ENCODE measurements around the gene GSAP. TPM values are rescaled to one million over a fixed set of nuclear protein-coding genes. Genes with fewer than 3 reads are reported as not detected.

The GSAP gene
- total and polyA plus RNA-seq, 2 of the 4 experiments (the other 2 are of a cell fraction): 1.6 to 1.8 TPM

GRCh38 chr7:77427996-77428603, 12.0 kb upstream of the GSAP start:
- dilution Hi-C loops (cut with HindIII; ENCODE audit: low sequenced_read_pairs, unreplicated experiment): no loop called here
- H3K4me2 ChIP-seq (ENCODE audit: low read depth, low read length): peak overlapping the region; percentile 22; the same call in 1 of the 2 replicates
- no peak overlapping the region for H3K56ac ChIP-seq (ENCODE audit: extremely low read depth, insufficient read depth, low read length)
- peak; percentile 28; the same call in 1 of the 2 replicates for ATAC-seq (ENCODE audit: low read depth)
- no peak overlapping the region for H3K9ac ChIP-seq (ENCODE audit: low read depth, low read length)
- TF ChIP-seq RFX5 (IDR thresholded peaks at IDR 0.05; ENCODE audit: low read depth, low read length): no peak
- no peak for TF ChIP-seq MAFK (IDR thresholded peaks at IDR 0.05; ENCODE audit: low read depth, low read length)
- no peak for TF ChIP-seq POLR2A (IDR thresholded peaks at IDR 0.05; ENCODE audit: low read depth, low read length)
- no peak for TF ChIP-seq SMC3 (IDR thresholded peaks at IDR 0.05; ENCODE audit: low read depth, low read length)
- no peak for TF ChIP-seq ELK1 (IDR thresholded peaks at IDR 0.05; ENCODE audit: borderline replicate concordance, low read depth, low read length)
- TF ChIP-seq CHD1 (IDR thresholded peaks at IDR 0.05; ENCODE audit: low read depth, low read length): no peak
- TF ChIP-seq MAZ (IDR thresholded peaks at IDR 0.05; ENCODE audit: borderline replicate concordance, low read depth, low read length): no peak
- TF ChIP-seq CEBPB (IDR thresholded peaks at IDR 0.05; ENCODE audit: low read depth, low read length): no peak
- TF ChIP-seq USF2 (IDR thresholded peaks at IDR 0.05; ENCODE audit: low read depth, low read length): no peak
- TF ChIP-seq NFE2L2 (IDR thresholded peaks at IDR 0.05; ENCODE audit: low read depth, low read length): no peak
- TF ChIP-seq RCOR1 (IDR thresholded peaks at IDR 0.05; ENCODE audit: insufficient replicate concordance, low read length): no peak
- TF ChIP-seq MXI1 (IDR thresholded peaks at IDR 0.05; ENCODE audit: borderline replicate concordance, low read depth, low read length): no peak
- TF ChIP-seq RAD21 (IDR thresholded peaks at IDR 0.05; ENCODE audit: low read length): no peak
- H2BK15ac ChIP-seq (ENCODE audit: low read depth, low read length): peak overlapping the region; percentile 98; the same call in 2 of the 3 replicates
- intact Hi-C loops (cut with micrococcal nuclease): loop anchor here (5.0 kb wide), 1 partner anchor 154 kb away; no protein-coding TSS in a partner anchor
- CTCF ChIA-PET: interaction anchor here (0.7 kb wide), 1 partner anchor 10 kb away, joined by 3 read pairs; no protein-coding TSS in a partner anchor
- peak overlapping the region; percentile 10; the same call in 1 of the 2 replicates for H3K18ac ChIP-seq (ENCODE audit: low read depth, low read length)
- H3K36me3 ChIP-seq (ENCODE audit: control insufficient read depth, insufficient read depth, low read length): no peaks in the 10 kb centered on the region
- WGBS, 2 experiments (ENCODE audit: extremely low coverage in 2 of 2, insufficient read length in 1 of 2): no CpG with 5 or more reads among the region's 5 CpGs
- H3K79me1 ChIP-seq (ENCODE audit: low read depth in 1 of 2, low read length in 2 of 2): no peaks in the 10 kb centered on the region; a peak in 1 of 4 replicates
- peak overlapping the region; percentile 89 for H2BK120ac ChIP-seq (ENCODE audit: low read depth, low read length)
- H4K20me1 ChIP-seq (ENCODE audit: insufficient read depth, low read length): no peaks in the 10 kb centered on the region
- peak overlapping the region; percentile 87 for H2AK5ac ChIP-seq (ENCODE audit: low read depth, low read length)
- H3K27ac ChIP-seq (ENCODE audit: insufficient read depth, low read length): no peak overlapping the region
- peak overlapping the region; percentile 74 for H3K14ac ChIP-seq (replicated peaks; ENCODE audit: low read depth, low read length)
- no peak overlapping the region for H3K4me3 ChIP-seq (ENCODE audit: insufficient read depth, low read depth, low read length)
- peak overlapping the region; percentile 68 for H2BK5ac ChIP-seq (ENCODE audit: low read depth, low read length, poor library complexity, severe bottlenecking)
- H3K9me1 ChIP-seq (ENCODE audit: insufficient read depth, low read length): peaks cover 9% of the 10 kb centered on the region
- peak overlapping the region; percentile 82 for H2AFZ ChIP-seq (replicated peaks; ENCODE audit: low read length, poor library complexity)
- H3K4me1 ChIP-seq (ENCODE audit: control insufficient read depth, insufficient read depth, low read length): peaks cover 16% of the 10 kb centered on the region
- H3K9me3 ChIP-seq (ENCODE audit: control insufficient read depth, insufficient read depth, low read length): no peaks in the 10 kb centered on the region
- peak overlapping the region; percentile 84 for H2AK9ac ChIP-seq (replicated peaks; ENCODE audit: low read depth, low read length, poor library complexity)
- H4K8ac ChIP-seq (ENCODE audit: low read depth in 2 of 2, low read length in 2 of 2): peak overlapping the region; percentile 18 to 88
- peak overlapping the region; percentile 86 for H2BK20ac ChIP-seq (ENCODE audit: low read depth, low read length)
- DNase-seq: peak; percentile 78
- no TSS peak for BruUV-seq (replicated peaks)
- peak overlapping the region; percentile 78 for H4K91ac ChIP-seq (ENCODE audit: insufficient read depth, low read depth, low read length)
- no peaks in the 10 kb centered on the region for H3K27me3 ChIP-seq (ENCODE audit: control insufficient read depth, insufficient read depth, low read length)
- POLR2A ChIA-PET (ENCODE audit: unreplicated experiment): no interaction called here
- peak overlapping the region; percentile 87 for H3K23ac ChIP-seq (ENCODE audit: low read depth, low read length)
- peak overlapping the region; percentile 4; the same call in 1 of the 2 replicates for H4K5ac ChIP-seq (ENCODE audit: low read depth, low read length)
- peak overlapping the region; percentile 91 for H3K4ac ChIP-seq (ENCODE audit: low read depth, low read length)
- in situ Hi-C loops (cut with MboI; ENCODE audit: low sequenced_read_pairs): no loop called here

Measured in IMR-90 (cell line).